Glutamatergic neuron (in vitro differentiated cells): ENCODE results near the gene CCDC112. TPM values are rescaled to one million over a fixed set of nuclear protein-coding genes. Genes with fewer than 3 reads are reported as not detected.

Source experiments
- DNase-seq: peaks from one replicate; pipeline ENCODE4 v3.0.0; 2022
- H3K27ac Mint-ChIP-seq: one replicate; pipeline ENCODE4 v1.8.0; 2020; ENCODE audit warnings: mild to moderate bottlenecking, mixed read lengths, inconsistent platforms; ENCODE audit not compliant: unreplicated experiment
- H3K27me3 Mint-ChIP-seq: one replicate; pipeline ENCODE4 v1.8.0; 2020; ENCODE audit warnings: mild to moderate bottlenecking, moderate library complexity, mixed read lengths, inconsistent platforms; ENCODE audit not compliant: unreplicated experiment
- H3K36me3 Mint-ChIP-seq: one replicate; pipeline ENCODE4 v1.8.0; 2020; ENCODE audit warnings: mild to moderate bottlenecking, mixed read lengths, inconsistent platforms; ENCODE audit not compliant: unreplicated experiment
- H3K4me1 Mint-ChIP-seq: one replicate; pipeline ENCODE4 v1.8.0; 2020; ENCODE audit warnings: mild to moderate bottlenecking, low read depth, mixed read lengths, inconsistent platforms; ENCODE audit not compliant: unreplicated experiment
- H3K4me3 Mint-ChIP-seq: one replicate; pipeline ENCODE4 v1.8.0; 2020; ENCODE audit warnings: mild to moderate bottlenecking, mixed read lengths, inconsistent platforms; ENCODE audit not compliant: unreplicated experiment
- H3K9me3 Mint-ChIP-seq: one replicate; pipeline ENCODE4 v1.8.0; 2020; ENCODE audit warnings: mild to moderate bottlenecking, moderate library complexity, mixed read lengths, inconsistent platforms; ENCODE audit not compliant: unreplicated experiment
- total RNA-seq: library from RNA; stranded (reverse); fragmentation: NEBNext Ultra II Directional; extraction: Animal tissue kit (Norgen Biotek cat#: 25700); gene quantifications from one replicate; pipeline ENCODE4 v1.2.1, GENCODE V29; 2021; ENCODE audit not compliant: unreplicated experiment
- TF ChIP-seq, protein P1 (sequence below): fragments of 200-600 bp; sonication (generic); IDR thresholded peaks from one replicate; pipeline ENCODE4 v1.5.0; 2021; ENCODE audit not compliant: partially characterized antibody, unreplicated experiment

The CCDC112 gene
- total RNA-seq, 1 donor from 2014 or later = 53.7 TPM

DNA sequence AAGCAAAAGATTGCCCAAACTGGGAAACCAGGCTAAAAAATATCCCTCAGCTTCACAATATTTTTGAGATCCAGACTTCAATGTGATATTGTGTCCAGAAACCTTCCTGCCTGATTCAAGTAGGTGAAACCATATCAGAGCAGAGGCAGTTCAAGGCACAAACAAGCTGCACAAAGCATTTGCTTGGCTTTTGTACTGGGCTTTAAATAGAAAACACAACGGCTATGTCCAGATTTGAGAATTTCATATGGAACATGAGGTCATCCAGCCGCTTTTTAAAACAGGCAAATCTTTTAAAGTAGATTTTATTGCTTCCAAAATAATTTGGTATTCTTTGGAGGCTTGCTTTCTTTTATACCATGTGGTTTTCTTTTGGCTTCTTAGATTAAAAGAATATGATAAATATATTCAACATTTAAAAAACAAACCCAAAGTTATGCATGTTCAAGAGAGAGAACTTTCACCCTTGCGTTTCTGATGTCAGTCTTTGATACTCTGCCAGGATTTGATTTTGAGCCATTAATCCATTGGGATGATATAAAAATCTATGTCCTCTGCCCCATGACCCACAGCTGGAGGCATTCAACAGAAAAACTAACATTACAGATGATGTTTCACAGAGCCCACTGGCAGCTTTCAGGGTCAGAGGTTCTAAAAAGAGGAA lies 29.0 kb upstream of the CCDC112 start:
- peaks cover 6% of the 10 kb centered on the region for H3K4me1 Mint-ChIP-seq
- peaks cover 3% of the 10 kb centered on the region for H3K27me3 Mint-ChIP-seq
- H3K27ac Mint-ChIP-seq = no peak overlapping the region
- H3K9me3 Mint-ChIP-seq = no peaks in the 10 kb centered on the region
- no peak for DNase-seq
- TF ChIP-seq, protein P1, sequence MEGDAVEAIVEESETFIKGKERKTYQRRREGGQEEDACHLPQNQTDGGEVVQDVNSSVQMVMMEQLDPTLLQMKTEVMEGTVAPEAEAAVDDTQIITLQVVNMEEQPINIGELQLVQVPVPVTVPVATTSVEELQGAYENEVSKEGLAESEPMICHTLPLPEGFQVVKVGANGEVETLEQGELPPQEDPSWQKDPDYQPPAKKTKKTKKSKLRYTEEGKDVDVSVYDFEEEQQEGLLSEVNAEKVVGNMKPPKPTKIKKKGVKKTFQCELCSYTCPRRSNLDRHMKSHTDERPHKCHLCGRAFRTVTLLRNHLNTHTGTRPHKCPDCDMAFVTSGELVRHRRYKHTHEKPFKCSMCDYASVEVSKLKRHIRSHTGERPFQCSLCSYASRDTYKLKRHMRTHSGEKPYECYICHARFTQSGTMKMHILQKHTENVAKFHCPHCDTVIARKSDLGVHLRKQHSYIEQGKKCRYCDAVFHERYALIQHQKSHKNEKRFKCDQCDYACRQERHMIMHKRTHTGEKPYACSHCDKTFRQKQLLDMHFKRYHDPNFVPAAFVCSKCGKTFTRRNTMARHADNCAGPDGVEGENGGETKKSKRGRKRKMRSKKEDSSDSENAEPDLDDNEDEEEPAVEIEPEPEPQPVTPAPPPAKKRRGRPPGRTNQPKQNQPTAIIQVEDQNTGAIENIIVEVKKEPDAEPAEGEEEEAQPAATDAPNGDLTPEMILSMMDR = no peak
- no peaks in the 10 kb centered on the region for H3K36me3 Mint-ChIP-seq
- H3K4me3 Mint-ChIP-seq = no peak overlapping the region

DNA sequence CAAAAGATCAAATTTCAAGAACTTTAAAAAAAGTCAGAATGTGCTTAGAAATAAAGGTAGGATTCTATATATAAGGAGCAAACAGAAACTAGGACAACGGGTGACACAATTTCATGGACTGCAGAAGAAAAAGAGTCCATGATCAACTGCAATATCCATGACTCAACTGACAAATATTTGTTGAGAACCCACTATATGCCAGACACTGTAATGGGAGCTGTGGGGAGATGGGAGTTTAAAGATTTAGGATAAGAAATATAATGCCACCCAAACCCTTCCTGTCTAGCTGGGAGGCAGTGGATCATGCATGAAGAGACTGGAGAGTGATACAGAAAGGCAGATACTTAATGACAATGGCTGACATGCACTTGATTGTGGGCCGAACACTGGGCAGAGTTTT lies 27.6 kb upstream of the CCDC112 start:
- H3K27me3 Mint-ChIP-seq = peaks cover 3% of the 10 kb centered on the region
- no peak overlapping the region for H3K27ac Mint-ChIP-seq
- peaks cover 2% of the 10 kb centered on the region for H3K4me1 Mint-ChIP-seq
- TF ChIP-seq, protein P1 = no peak
- no peak overlapping the region for H3K4me3 Mint-ChIP-seq
- DNase-seq = no peak
- H3K36me3 Mint-ChIP-seq = no peaks in the 10 kb centered on the region
- no peaks in the 10 kb centered on the region for H3K9me3 Mint-ChIP-seq

DNA sequence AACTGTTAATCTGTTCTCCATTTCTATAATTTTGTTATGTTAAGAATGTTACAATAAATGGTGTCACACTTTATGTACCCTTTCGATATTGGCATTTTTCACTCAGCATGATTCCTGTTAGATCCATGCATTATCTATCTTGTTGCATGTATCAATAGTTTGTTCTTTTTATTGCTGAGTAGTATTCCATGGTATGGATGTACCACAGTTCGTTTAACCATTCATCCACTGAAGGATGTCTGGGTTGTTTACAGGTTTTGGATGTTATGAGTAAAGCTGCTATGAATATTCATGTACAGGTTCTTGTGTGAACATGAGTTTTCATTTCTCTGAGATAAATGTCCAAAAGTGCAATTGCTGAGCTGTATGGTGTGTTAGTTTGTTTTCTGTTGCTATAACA lies 26.3 kb upstream of the CCDC112 start:
- TF ChIP-seq, protein P1 = no peak
- DNase-seq = no peak
- no peaks in the 10 kb centered on the region for H3K36me3 Mint-ChIP-seq
- H3K27me3 Mint-ChIP-seq = no peaks in the 10 kb centered on the region
- no peak overlapping the region for H3K4me3 Mint-ChIP-seq
- no peaks in the 10 kb centered on the region for H3K9me3 Mint-ChIP-seq
- H3K27ac Mint-ChIP-seq = no peak overlapping the region
- H3K4me1 Mint-ChIP-seq = no peaks in the 10 kb centered on the region

DNA sequence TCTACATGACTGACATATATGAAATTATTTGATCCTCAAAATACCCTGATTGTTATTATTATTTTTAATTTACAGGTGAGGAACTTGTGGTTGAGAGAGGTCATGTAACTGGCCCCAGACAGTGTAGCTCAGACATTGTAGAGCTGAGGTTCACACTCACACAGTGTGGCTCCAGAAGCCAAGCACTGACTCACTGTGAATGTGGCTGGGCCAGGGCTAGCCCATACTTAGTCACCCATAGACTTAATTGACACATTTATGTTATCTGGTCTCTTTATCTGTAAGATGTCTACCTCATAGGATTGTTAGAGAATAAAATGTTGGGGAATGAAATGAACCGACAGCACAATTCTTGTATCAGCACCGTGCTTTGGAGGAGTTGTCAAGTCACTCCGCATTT lies 24.9 kb upstream of the CCDC112 start:
- Mint-ChIP-seq H3K36me3 (no peaks in the 10 kb centered on the region), H3K9me3 (no peaks in the 10 kb centered on the region), H3K4me3 (no peak overlapping the region), H3K27ac (no peak overlapping the region), H3K4me1 (no peaks in the 10 kb centered on the region), H3K27me3 (no peaks in the 10 kb centered on the region)
- DNase-seq = no peak
- TF ChIP-seq, protein P1 = no peak

DNA sequence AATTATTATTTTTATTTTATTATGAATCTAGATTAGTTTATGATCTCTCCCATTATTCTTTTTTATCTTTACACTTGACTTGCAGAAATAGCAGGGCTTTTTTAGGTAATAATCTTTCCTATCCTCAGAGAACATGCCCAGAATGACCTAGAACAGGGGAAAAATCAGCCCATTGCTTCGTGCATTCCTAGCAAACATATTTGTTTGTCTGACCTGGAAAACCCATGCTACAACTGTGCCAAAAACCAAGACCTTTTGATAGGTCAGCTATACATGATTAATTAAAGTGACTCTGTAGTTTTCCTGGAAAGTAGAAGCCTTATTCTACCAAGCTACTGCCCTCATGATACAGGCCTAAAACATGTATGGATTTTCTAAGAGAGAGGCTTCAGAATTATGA lies 24.1 kb upstream of the CCDC112 start:
- H3K9me3 Mint-ChIP-seq = no peaks in the 10 kb centered on the region
- no peaks in the 10 kb centered on the region for H3K4me1 Mint-ChIP-seq

More for the DNA sequence above, 24.1 kb upstream of the CCDC112 start:
- Mint-ChIP-seq H3K27me3 (no peaks in the 10 kb centered on the region), H3K4me3 (no peak overlapping the region), H3K36me3 (no peaks in the 10 kb centered on the region), H3K27ac (no peak overlapping the region)
- TF ChIP-seq, protein P1 = no peak
- DNase-seq = no peak
